AG04449 (cell line): Measurements from ENCODE around the gene LNX1.
A peak's percentile ranks its signal among the peaks of the same experiment; 100 is the strongest.

ENCODE experiments used
- CTCF ChIA-PET: fragments of 350-600 bp; formaldehyde crosslinking; extraction: SDS; loops from one replicate; lab custom pipeline; 2021; ENCODE audit warnings: antibody characterized with exemption; lab: Yijun Ruan, JAX
- POLR2A ChIA-PET: fragments of 400-600, 350-600 bp; formaldehyde crosslinking; extraction: SDS; loops from one replicate; lab custom pipeline; 2020; ENCODE audit warnings: antibody characterized with exemption, inconsistent platforms; lab: Yijun Ruan, JAX
- DNase-seq: peaks from one replicate; pipeline ENCODE4 v3.0.0-alpha.2; 2010; ENCODE audit warnings: low read depth, low spot score
- H3K4me3 ChIP-seq: 2 replicates; pipeline ENCODE4 v1.5.1; 2011; ENCODE audit warnings: low read depth, mild to moderate bottlenecking, control low read depth, low read length
- CTCF ChIP-seq: IDR thresholded peaks from one replicate; pipeline ENCODE4 v1.5.1; 2011; ENCODE audit warnings: mild to moderate bottlenecking, moderate library complexity, low read length, control low read depth, inconsistent platforms; ENCODE audit not compliant: insufficient read depth; ENCODE audit errors: missing control alignments

LNX1 gene

DNA sequence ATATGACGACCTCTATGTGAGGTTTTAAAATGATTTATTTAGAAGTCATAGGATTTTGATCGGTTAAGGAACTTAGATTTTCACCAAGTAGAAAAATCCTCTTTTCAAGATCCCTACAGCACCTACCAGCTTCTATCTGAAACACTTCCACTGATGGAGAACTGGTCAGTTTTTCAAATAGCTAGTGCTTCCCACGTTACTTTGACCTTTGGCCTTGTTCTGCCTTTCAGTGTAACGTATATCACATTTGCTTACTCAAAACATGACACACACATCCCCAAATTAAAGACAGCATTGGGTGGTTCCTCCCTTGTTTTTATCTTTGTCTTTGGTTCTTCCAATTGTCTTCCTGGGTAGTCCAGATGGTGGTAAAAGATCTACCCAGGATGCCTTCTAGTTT is 6.6 kb downstream of the LNX1 start:
- no peak for TF ChIP-seq CTCF
- ChIA-PET POLR2A (no interaction called here), CTCF (no interaction called here)
- no peak overlapping the region for H3K4me3 ChIP-seq
- no peak for DNase-seq

- no peak for TF ChIP-seq CTCF
- H3K4me3 ChIP-seq, result no peak overlapping the region
- ChIA-PET POLR2A (no interaction called here), CTCF (interaction anchor here (1.2 kb wide), 1 partner anchor 32 kb away, joined by 3 read pairs; no protein-coding TSS in a partner anchor)
- no peak for DNase-seq
Observed at GRCh38 chr4:53583513-53583912, 7.8 kb downstream of the LNX1 start.

- no peak for DNase-seq
- no peak for TF ChIP-seq CTCF
- H3K4me3 ChIP-seq, result no peak overlapping the region
- ChIA-PET CTCF (interaction anchor here (1.2 to 1.5 kb wide), 2 partner anchors 30 to 125 kb away, joined by 3 to 4 read pairs; no protein-coding TSS in a partner anchor), POLR2A (no interaction called here)
Observed at GRCh38 chr4:53582194-53582593, 9.1 kb downstream of the LNX1 start.

DNA sequence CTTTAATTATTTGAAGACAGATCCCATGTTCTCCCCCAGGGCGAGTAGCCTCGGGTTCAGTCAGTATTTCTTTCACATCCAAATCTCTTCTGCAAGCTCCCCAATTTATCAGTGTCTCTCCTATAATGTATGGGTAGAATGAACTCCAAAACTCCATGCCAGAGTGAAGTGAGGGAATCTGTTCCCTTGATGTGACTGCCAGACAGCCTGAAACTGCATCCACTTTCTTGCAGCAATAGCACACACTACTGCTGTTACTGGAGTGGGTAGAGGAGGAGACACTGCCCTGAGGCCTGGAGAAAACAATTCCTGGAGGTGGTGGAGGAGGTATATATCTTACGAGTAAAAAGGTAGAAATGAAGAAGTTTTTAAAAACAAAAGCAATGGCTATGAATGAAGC is 11.0 kb downstream of the LNX1 start:
- DNase-seq, result no peak
- H3K4me3 ChIP-seq, result no peak overlapping the region
- no peak for TF ChIP-seq CTCF
- POLR2A ChIA-PET, result no interaction called here
- CTCF ChIA-PET, result interaction anchor here (0.7 to 0.9 kb wide), 2 partner anchors 25 to 420 kb away, joined by 3 read pairs; no protein-coding TSS in a partner anchor

GRCh38 chr4:53579826-53580225 is 11.5 kb downstream of the LNX1 start:
- H3K4me3 ChIP-seq, result no peak overlapping the region
- ChIA-PET CTCF (interaction anchor here (0.9 kb wide), 1 partner anchor 25 kb away, joined by 3 read pairs; no protein-coding TSS in a partner anchor), POLR2A (no interaction called here)
- DNase-seq, result no peak
- no peak for TF ChIP-seq CTCF

- no peak for TF ChIP-seq CTCF
- POLR2A ChIA-PET, result no interaction called here
- H3K4me3 ChIP-seq, result no peak overlapping the region
- DNase-seq, result peak; percentile 9
- CTCF ChIA-PET, result interaction anchor here (1.1 to 1.4 kb wide), 2 partner anchors 40 to 57 kb away, joined by 4 to 5 read pairs; no protein-coding TSS in a partner anchor
Observed at GRCh38 chr4:53576676-53577372, 14.5 kb downstream of the LNX1 start.
